GM23248 (cell line): ENCODE measurements around the gene ZNF804B.

Experiments
- EZH2 ChIP-seq: fragments of 200-600 bp; sonication (generic); IDR thresholded peaks from 2 replicates; pipeline ENCODE4 v1.6.1; 2018; ENCODE audit warnings: antibody characterized with exemption, mild to moderate bottlenecking; ENCODE audit not compliant: insufficient read depth, poor library complexity, severe bottlenecking
- EZH2phosphoT487 ChIP-seq: fragments of 200-600 bp; sonication (generic); IDR thresholded peaks from 2 replicates; pipeline ENCODE4 v1.6.1; 2018; ENCODE audit warnings: antibody characterized with exemption, moderate library complexity, mild to moderate bottlenecking, low read depth; ENCODE audit not compliant: insufficient read depth

GRCh38 chr7:88735920-88736319, 23.6 kb upstream of the ZNF804B start:
- TF ChIP-seq EZH2 (no peak), EZH2phosphoT487 (no peak)
